HEK293 (cell line): Measurements from ENCODE around the gene PRR14L.

ENCODE experiments used
- BCL11B ChIP-seq: fragments of 450-650 bp; formaldehyde crosslinking; IDR thresholded peaks from 2 replicates; pipeline ENCODE4 v1.5.1; 2016; ENCODE audit warnings: low read depth, missing biosample characterization, missing genetic modification characterization
- ELK4 ChIP-seq: IDR thresholded peaks from 2 replicates; pipeline ENCODE4 v1.6.1; 2011; ENCODE audit warnings: mild to moderate bottlenecking, low read depth, low read length, borderline replicate concordance
- GLI4 ChIP-seq: fragments of 450-650 bp; formaldehyde crosslinking; IDR thresholded peaks from 2 replicates; pipeline ENCODE4 v1.5.1; 2016; ENCODE audit warnings: missing biosample characterization, missing genetic modification characterization
- KLF16 ChIP-seq: fragments of 450-650 bp; formaldehyde crosslinking; IDR thresholded peaks from 2 replicates; pipeline ENCODE4 v1.5.1; 2017; ENCODE audit warnings: missing biosample characterization, missing genetic modification characterization
- MEIS1 ChIP-seq: sonication (generic); formaldehyde crosslinking; IDR thresholded peaks from 2 replicates; pipeline ENCODE4 v1.8.1; 2022; ENCODE audit warnings: missing genetic modification reagents, mild to moderate bottlenecking, borderline replicate concordance
- PATZ1 ChIP-seq: fragments of 450-650 bp; formaldehyde crosslinking; IDR thresholded peaks from 2 replicates; pipeline ENCODE4 v1.5.1; 2016; ENCODE audit warnings: missing biosample characterization, missing genetic modification characterization
- SCRT1 ChIP-seq: fragments of 450-650 bp; formaldehyde crosslinking; IDR thresholded peaks from 2 replicates; pipeline ENCODE4 v1.5.1; 2016; ENCODE audit warnings: missing biosample characterization, missing genetic modification characterization, borderline replicate concordance
- SP2 ChIP-seq: fragments of 450-650 bp; formaldehyde crosslinking; IDR thresholded peaks from 2 replicates; pipeline ENCODE4 v1.5.1; 2016; ENCODE audit warnings: missing biosample characterization, missing genetic modification characterization
- YY2 ChIP-seq: fragments of 450-650 bp; formaldehyde crosslinking; IDR thresholded peaks from 2 replicates; pipeline ENCODE4 v1.5.1; 2016; ENCODE audit warnings: missing biosample characterization, missing genetic modification characterization
- ZFHX2 ChIP-seq: fragments of 450-650 bp; formaldehyde crosslinking; conservative IDR thresholded peaks from 2 replicates; pipeline ENCODE4 v1.5.1; 2016; ENCODE audit warnings: missing biosample characterization, missing genetic modification characterization
- ZFP69B ChIP-seq: fragments of 450-650 bp; formaldehyde crosslinking; IDR thresholded peaks from 2 replicates; pipeline ENCODE4 v1.5.1; 2016; ENCODE audit warnings: missing biosample characterization, missing genetic modification characterization
- ZIC2 ChIP-seq: fragments of 450-650 bp; formaldehyde crosslinking; IDR thresholded peaks from 2 replicates; pipeline ENCODE4 v1.5.1; 2016; ENCODE audit warnings: missing biosample characterization, missing genetic modification characterization
- ZNF146 ChIP-seq: fragments of 450-650 bp; formaldehyde crosslinking; IDR thresholded peaks from 2 replicates; pipeline ENCODE4 v1.5.1; 2016; ENCODE audit warnings: missing biosample characterization, missing genetic modification characterization
- ZNF16 ChIP-seq: fragments of 450-650 bp; formaldehyde crosslinking; IDR thresholded peaks from 2 replicates; pipeline ENCODE4 v1.5.1; 2016; ENCODE audit warnings: low read depth, missing biosample characterization, missing genetic modification characterization
- ZNF169 ChIP-seq: fragments of 450-650 bp; formaldehyde crosslinking; IDR thresholded peaks from 2 replicates; pipeline ENCODE4 v1.5.1; 2016; ENCODE audit warnings: missing biosample characterization, missing genetic modification characterization
- ZNF221 ChIP-seq: fragments of 450-650 bp; formaldehyde crosslinking; IDR thresholded peaks from 2 replicates; pipeline ENCODE4 v1.5.1; 2017; ENCODE audit warnings: missing biosample characterization, missing genetic modification characterization, borderline replicate concordance
- ZNF223 ChIP-seq: fragments of 450-650 bp; formaldehyde crosslinking; IDR thresholded peaks from 2 replicates; pipeline ENCODE4 v1.5.1; 2016; ENCODE audit warnings: missing biosample characterization, missing genetic modification characterization
- ZNF311 ChIP-seq: fragments of 450-650 bp; formaldehyde crosslinking; IDR thresholded peaks from 2 replicates; pipeline ENCODE4 v1.5.1; 2017; ENCODE audit warnings: missing biosample characterization, missing genetic modification characterization, borderline replicate concordance
- ZNF341 ChIP-seq: fragments of 450-650 bp; formaldehyde crosslinking; IDR thresholded peaks from 2 replicates; pipeline ENCODE4; 2016; ENCODE audit warnings: low read depth, missing biosample characterization, missing genetic modification characterization
- ZNF362 ChIP-seq: fragments of 450-650 bp; formaldehyde crosslinking; IDR thresholded peaks from 2 replicates; pipeline ENCODE4 v1.5.1; 2016; ENCODE audit warnings: missing biosample characterization, missing genetic modification characterization
- ZNF423 ChIP-seq: fragments of 450-650 bp; formaldehyde crosslinking; IDR thresholded peaks from 2 replicates; pipeline ENCODE4 v1.5.1; 2016; ENCODE audit warnings: missing biosample characterization, missing genetic modification characterization
- ZNF501 ChIP-seq: fragments of 450-650 bp; formaldehyde crosslinking; IDR thresholded peaks from 2 replicates; pipeline ENCODE4 v1.5.1; 2016; ENCODE audit warnings: missing biosample characterization, missing genetic modification characterization
- ZNF513 ChIP-seq: fragments of 450-650 bp; IDR thresholded peaks from 2 replicates; pipeline ENCODE4 v1.5.1; 2018; ENCODE audit warnings: missing biosample characterization, missing genetic modification characterization
- ZNF544 ChIP-seq: fragments of 450-650 bp; formaldehyde crosslinking; IDR thresholded peaks from 2 replicates; pipeline ENCODE4 v1.5.0; 2017; ENCODE audit warnings: missing biosample characterization, missing genetic modification characterization
- ZNF555 ChIP-seq: fragments of 450-650 bp; formaldehyde crosslinking; conservative IDR thresholded peaks from 2 replicates; pipeline ENCODE4 v1.5.1; 2017; ENCODE audit warnings: missing biosample characterization, mild to moderate bottlenecking, missing genetic modification characterization, inconsistent platforms
- ZNF626 ChIP-seq: fragments of 450-650 bp; sonication (Bioruptor Pico); formaldehyde crosslinking; IDR thresholded peaks from 2 replicates; pipeline ENCODE4 v1.5.1; 2018; ENCODE audit warnings: missing biosample characterization, missing genetic modification characterization, inconsistent platforms
- ZNF629 ChIP-seq: fragments of 450-650 bp; formaldehyde crosslinking; IDR thresholded peaks from 2 replicates; pipeline ENCODE4 v1.5.1; 2017; ENCODE audit warnings: missing biosample characterization, missing genetic modification characterization
- ZNF701 ChIP-seq: fragments of 450-650 bp; formaldehyde crosslinking; IDR thresholded peaks from 2 replicates; pipeline ENCODE4 v1.5.1; 2016; ENCODE audit warnings: missing biosample characterization, missing genetic modification characterization
- ZNF76 ChIP-seq: fragments of 450-650 bp; formaldehyde crosslinking; IDR thresholded peaks from 2 replicates; pipeline ENCODE4; 2016; ENCODE audit warnings: low read depth, missing biosample characterization, missing genetic modification characterization, borderline replicate concordance
- ZNF777 ChIP-seq: fragments of 450-650 bp; formaldehyde crosslinking; IDR thresholded peaks from 2 replicates; pipeline ENCODE4 v1.5.1; 2017; ENCODE audit warnings: missing biosample characterization, missing genetic modification characterization, borderline replicate concordance
- ZNF791 ChIP-seq: fragments of 450-650 bp; formaldehyde crosslinking; IDR thresholded peaks from 2 replicates; pipeline ENCODE4 v1.5.1; 2016; ENCODE audit warnings: missing biosample characterization, missing genetic modification characterization
- ZSCAN5A ChIP-seq: fragments of 450-650 bp; formaldehyde crosslinking; IDR thresholded peaks from 2 replicates; pipeline ENCODE4 v1.5.1; 2016; ENCODE audit warnings: missing biosample characterization, missing genetic modification characterization

Gene PRR14L

GRCh38 chr22:31661851-31662667 is 87.9 kb downstream of the PRR14L start, which contains the start of gene PISD (continued):
- no peak for TF ChIP-seq ZSCAN5A (tag by site-specific recombination)
- no peak for TF ChIP-seq ZNF423 (tag by site-specific recombination)
- TF ChIP-seq ZIC2 (tag by site-specific recombination), result 0 out of 2 replicates have a peak, but pooled peaks have one; percentile 19
- no peak for TF ChIP-seq ZNF626 (tag by site-specific recombination)
- TF ChIP-seq ZNF221 (tag by site-specific recombination), result no peak
- peak; percentile 71 for TF ChIP-seq ZNF629
- TF ChIP-seq YY2 (tag by site-specific recombination), result peak; percentile 99
- no peak for TF ChIP-seq ZNF341
- peak; percentile 26; the same call in 1 of the 2 replicates for TF ChIP-seq SCRT1
- no peak for TF ChIP-seq ZNF513 (tag by site-specific recombination)
- TF ChIP-seq ZNF701 (tag by site-specific recombination), result no peak
- TF ChIP-seq BCL11B (tag by site-specific recombination), result no peak
- TF ChIP-seq GLI4, result no peak
- no peak for TF ChIP-seq ZNF223
- TF ChIP-seq KLF16, result peak; percentile 99
- no peak for TF ChIP-seq ELK4
- TF ChIP-seq ZNF76 (tag by site-specific recombination), result peak; percentile 72; the same call in 1 of the 2 replicates
- no peak for TF ChIP-seq ZFP69B
- TF ChIP-seq ZFHX2 (tag by site-specific recombination), result no peak
- TF ChIP-seq ZNF555 (tag by site-specific recombination), result no peak
- no peak for TF ChIP-seq ZNF146 (tag by site-specific recombination)
- TF ChIP-seq ZNF501, result no peak
- TF ChIP-seq ZNF169 (tag by site-specific recombination), result no peak
- peak; percentile 62; the same call in 1 of the 2 replicates for TF ChIP-seq PATZ1 (tag by site-specific recombination)
- TF ChIP-seq SP2 (tag by site-specific recombination), result peak; percentile 89
- no peak for TF ChIP-seq ZNF544 (tag by site-specific recombination)
- TF ChIP-seq MEIS1, result no peak
- no peak for TF ChIP-seq ZNF311 (tag by site-specific recombination)
- peak; percentile 66; the same call in 1 of the 2 replicates for TF ChIP-seq ZNF362
- no peak for TF ChIP-seq ZNF791 (tag by site-specific recombination)
- TF ChIP-seq ZNF16 (tag by site-specific recombination), result no peak
- peak; percentile 98 for TF ChIP-seq ZNF777 (tag by site-specific recombination)
